AG09309 (cell line): ENCODE data around the gene SLX4IP.

Experiments
- DNase-seq: peaks from one replicate; pipeline ENCODE4 v3.0.0-alpha.2; 2010; ENCODE audit warnings: low read depth
- H3K4me3 ChIP-seq: 2 replicates; pipeline ENCODE4 v1.5.1; 2011; ENCODE audit warnings: mild to moderate bottlenecking, low read depth, low read length, moderate library complexity; ENCODE audit not compliant: control insufficient read depth
- TF ChIP-seq, protein P1 (sequence below): IDR thresholded peaks from 2 replicates; pipeline ENCODE4 v1.5.1; 2011; ENCODE audit warnings: mild to moderate bottlenecking, low read depth, low read length, inconsistent platforms; ENCODE audit not compliant: insufficient read depth, control insufficient read depth; ENCODE audit errors: missing control alignments

SLX4IP gene

DNA sequence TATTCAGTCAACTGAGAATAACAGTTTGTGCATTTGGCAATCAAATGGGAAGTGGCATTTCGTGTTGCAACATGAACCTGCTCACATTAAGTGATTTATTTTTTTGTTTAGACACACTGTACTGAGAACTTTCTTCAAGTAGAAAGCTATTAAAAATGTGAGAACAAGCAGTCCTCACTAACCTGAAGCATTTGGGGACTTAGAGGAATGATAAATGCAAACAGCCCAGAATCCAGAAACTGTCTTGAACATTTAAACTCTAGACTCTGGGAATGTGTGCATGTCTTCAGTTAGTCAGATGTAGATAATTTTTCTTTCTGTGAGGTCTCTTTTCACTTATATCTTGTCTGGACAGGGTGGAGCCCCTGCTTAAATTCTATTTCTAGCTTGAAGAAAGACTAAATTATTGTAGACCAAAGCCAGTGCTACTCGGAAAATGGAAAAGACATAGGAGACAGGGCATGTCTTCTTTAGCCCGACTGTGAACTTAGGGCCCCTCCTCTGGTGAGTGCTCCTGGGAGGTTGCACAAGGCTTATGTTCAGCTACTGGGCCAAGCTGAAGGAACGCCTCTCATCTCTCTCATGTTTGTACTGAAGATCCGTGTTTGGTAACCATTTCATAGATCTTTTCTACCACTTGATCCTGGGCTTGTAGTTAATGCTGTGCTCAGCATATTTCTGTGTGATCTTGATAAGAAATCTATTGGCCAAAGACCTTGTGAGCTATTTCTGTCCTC is 70.1 kb downstream of the SLX4IP start:
- no peak overlapping the region for H3K4me3 ChIP-seq
- DNase-seq, result no peak
- TF ChIP-seq, protein P1, sequence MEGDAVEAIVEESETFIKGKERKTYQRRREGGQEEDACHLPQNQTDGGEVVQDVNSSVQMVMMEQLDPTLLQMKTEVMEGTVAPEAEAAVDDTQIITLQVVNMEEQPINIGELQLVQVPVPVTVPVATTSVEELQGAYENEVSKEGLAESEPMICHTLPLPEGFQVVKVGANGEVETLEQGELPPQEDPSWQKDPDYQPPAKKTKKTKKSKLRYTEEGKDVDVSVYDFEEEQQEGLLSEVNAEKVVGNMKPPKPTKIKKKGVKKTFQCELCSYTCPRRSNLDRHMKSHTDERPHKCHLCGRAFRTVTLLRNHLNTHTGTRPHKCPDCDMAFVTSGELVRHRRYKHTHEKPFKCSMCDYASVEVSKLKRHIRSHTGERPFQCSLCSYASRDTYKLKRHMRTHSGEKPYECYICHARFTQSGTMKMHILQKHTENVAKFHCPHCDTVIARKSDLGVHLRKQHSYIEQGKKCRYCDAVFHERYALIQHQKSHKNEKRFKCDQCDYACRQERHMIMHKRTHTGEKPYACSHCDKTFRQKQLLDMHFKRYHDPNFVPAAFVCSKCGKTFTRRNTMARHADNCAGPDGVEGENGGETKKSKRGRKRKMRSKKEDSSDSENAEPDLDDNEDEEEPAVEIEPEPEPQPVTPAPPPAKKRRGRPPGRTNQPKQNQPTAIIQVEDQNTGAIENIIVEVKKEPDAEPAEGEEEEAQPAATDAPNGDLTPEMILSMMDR, result no peak

DNA sequence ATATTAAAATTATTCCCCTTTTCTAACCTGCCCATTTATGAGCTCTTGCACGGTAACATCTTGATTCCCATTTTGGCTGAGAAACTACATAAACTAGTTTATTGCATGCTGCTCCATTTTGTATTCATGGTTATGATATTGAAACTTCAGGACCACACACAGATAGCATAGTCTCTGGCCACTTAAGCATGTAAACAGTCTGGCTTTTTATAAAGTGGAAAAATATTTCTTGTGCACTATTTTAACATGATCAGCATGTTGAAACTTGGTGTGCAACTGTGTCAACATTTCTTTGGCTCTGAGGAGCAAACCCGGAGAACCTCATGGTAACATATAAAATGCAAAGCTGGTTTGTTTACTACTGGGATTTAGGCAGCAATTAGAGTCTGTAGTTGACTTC is 70.7 kb downstream of the SLX4IP start:
- DNase-seq, result no peak
- H3K4me3 ChIP-seq, result no peak overlapping the region
- TF ChIP-seq, protein P1, result no peak

DNA sequence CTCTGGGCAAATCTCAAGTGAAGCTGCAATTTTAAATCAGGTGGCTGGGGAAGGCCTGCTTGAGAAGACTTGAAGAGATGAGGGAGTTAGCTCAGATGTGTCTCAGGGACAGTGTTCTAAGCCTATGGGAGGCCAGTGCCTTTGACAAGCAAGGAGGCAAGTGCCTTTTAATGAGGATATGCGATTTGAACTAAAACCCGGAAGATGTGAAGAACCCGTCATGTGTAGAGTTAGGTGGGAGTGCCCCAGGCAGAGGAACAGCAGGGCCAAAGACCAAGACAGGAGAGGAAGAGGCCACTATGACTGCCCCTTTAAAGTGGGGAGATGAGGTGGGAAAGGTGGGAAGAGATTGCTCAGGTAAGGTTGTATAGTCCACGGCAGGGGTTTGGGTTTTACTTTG is 71.9 kb downstream of the SLX4IP start:
- H3K4me3 ChIP-seq, result no peak overlapping the region
- TF ChIP-seq, protein P1, result no peak
- DNase-seq, result no peak

DNA sequence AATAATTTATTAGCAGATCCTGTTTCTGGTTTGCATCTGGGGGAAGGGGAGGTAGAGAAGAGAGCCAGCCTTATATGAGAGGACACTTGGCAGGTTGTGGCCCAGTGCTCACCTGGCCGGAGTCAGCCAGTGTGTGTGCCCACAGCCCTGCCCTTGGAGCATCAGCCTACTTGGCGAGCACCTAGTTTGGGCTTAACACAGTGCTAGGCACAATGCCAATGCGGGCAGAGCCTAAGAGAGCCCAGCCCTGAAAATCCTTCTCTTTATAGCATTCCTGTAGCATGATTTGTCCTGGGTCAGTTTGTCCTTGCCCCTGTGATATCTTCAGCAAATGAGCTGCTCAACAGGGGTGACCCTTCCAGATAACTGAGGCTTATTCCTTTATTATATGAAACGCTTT is 73.0 kb downstream of the SLX4IP start:
- DNase-seq, result no peak
- TF ChIP-seq, protein P1, result no peak

DNA sequence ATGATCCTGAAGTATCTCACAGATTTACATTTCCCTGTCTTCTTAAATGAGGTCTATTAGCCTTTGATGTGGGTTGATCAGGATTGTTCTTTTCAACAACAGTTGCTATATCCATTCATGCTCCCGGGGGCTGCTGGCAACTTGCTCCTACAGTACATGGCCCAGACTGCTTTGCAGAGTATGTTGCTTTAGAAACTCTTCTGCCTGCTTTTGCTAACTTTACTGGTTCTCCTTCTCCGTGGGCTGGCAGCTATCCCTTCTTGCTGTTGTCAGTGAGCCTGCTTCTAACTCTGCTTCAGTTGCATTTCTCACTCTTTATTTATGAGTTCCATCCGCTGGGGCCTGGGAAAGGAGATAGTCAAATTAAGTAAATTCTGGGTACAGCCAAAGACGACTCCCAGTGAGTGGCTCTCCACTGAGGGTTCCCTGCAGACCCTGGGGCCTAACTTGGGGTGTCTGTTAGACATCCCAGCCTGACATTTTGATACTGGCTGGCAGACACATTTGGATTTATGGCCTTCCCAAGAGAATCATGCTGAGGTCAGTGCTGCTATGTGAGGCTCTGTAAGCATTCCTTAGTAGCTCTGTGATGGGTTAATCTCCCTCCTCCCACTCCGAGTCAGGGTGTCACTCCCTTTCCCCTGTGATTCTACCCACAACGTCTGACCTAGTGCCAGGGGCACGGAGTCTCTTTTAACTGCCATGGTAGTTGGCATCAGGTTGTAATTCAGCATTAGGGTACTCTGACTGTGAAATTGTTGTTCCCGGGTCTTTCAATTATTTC is 73.6 kb downstream of the SLX4IP start:
- peak; percentile 23 for DNase-seq
- H3K4me3 ChIP-seq, result no peak overlapping the region
- TF ChIP-seq, protein P1, result no peak

More for the DNA sequence above, 73.0 kb downstream of the SLX4IP start:
- H3K4me3 ChIP-seq, result no peak overlapping the region

DNA sequence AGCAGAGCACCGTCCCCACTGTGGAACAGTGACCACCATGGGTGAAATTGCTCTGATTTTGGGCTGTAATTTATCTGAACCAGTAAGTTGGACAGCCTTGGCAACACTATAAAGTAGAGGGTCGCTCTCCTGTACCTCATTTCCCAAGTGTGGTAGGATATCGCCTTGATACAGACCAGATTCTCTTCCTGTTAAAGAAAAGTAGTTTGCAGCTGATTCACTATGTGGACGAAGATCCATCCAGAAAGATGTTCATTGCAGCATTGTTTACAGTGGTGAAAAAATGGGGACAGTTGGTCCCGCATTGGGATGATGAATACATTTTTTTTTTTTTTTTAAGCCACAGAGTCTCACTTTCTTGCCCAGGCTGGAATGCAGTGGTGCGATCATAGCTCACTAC is 74.3 kb downstream of the SLX4IP start:
- no peak for DNase-seq
- TF ChIP-seq, protein P1, result no peak
- no peak overlapping the region for H3K4me3 ChIP-seq
